Epithelial cell of proximal tubule (primary cell): ENCODE measurements around the gene GTPBP10. TPM values are rescaled to one million over a fixed set of nuclear protein-coding genes. Genes with fewer than 3 reads are reported as not detected.
A peak's percentile ranks its signal among the peaks of the same experiment; 100 is the strongest.

Experiments used
- DNase-seq: peaks from one replicate; pipeline ENCODE4 v3.0.0-alpha.2; 2011; ENCODE audit warnings: low read depth
- H3K4me3 ChIP-seq: 2 replicates; pipeline ENCODE4 v1.5.1; 2011; ENCODE audit warnings: low read depth, mild to moderate bottlenecking, low read length
- total RNA-seq: library from RNA; depleted of rRNA; stranded (reverse); fragments of >200 nt; gene quantifications from 2 replicates; pipeline ENCODE4 v1.2.3, GENCODE V29; 2015
- TF ChIP-seq, protein P1 (sequence below): conservative IDR thresholded peaks from 2 replicates; pipeline ENCODE4 v1.5.1; 2012; ENCODE audit warnings: low read depth, mild to moderate bottlenecking, low read length

The GTPBP10 gene
- total RNA-seq, 1 donor from 2014 or later: 20.8 TPM

GRCh38 chr7:90313907-90314306 is 32.6 kb upstream of the GTPBP10 start:
- DNase-seq: no peak
- no peak overlapping the region for H3K4me3 ChIP-seq
- TF ChIP-seq, protein P1, sequence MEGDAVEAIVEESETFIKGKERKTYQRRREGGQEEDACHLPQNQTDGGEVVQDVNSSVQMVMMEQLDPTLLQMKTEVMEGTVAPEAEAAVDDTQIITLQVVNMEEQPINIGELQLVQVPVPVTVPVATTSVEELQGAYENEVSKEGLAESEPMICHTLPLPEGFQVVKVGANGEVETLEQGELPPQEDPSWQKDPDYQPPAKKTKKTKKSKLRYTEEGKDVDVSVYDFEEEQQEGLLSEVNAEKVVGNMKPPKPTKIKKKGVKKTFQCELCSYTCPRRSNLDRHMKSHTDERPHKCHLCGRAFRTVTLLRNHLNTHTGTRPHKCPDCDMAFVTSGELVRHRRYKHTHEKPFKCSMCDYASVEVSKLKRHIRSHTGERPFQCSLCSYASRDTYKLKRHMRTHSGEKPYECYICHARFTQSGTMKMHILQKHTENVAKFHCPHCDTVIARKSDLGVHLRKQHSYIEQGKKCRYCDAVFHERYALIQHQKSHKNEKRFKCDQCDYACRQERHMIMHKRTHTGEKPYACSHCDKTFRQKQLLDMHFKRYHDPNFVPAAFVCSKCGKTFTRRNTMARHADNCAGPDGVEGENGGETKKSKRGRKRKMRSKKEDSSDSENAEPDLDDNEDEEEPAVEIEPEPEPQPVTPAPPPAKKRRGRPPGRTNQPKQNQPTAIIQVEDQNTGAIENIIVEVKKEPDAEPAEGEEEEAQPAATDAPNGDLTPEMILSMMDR: no peak

DNA sequence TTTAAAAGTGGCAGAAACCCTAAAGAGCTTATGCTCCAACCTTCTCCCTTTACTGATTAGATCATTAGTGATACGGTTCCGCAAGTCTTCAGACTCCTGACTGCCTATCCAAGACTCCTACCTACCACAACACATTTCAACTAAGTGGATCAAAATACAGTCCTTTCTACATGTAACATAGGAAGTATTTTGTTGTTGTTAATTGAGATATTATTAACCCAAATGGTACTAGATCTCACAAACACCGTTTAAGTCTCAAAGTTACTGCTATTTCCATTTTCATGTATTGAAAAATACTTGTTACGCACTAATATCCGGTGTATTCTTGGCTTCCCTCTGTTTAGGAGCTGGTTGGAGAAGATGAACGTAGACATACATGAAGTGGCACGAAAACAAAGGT is 26.5 kb upstream of the GTPBP10 start:
- TF ChIP-seq, protein P1: no peak
- H3K4me3 ChIP-seq: no peak overlapping the region
- DNase-seq: no peak

DNA sequence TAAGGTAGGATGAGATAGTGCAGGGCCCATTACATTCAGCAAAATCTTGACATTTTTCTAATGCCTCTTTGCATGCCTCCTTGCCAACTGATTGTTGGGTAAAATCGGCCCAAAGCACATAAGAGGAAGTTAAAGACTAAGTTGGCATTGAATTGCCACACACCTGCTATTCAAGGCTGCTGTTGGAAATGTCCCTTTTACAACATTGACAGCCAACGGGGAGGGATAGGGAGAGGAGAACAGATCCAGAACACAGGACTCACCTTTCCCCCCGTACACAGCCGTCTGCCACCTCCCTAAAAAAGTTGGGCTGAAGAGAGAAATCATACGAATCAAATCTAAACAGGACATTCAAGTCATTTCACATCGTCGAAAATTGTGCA is 26.1 kb upstream of the GTPBP10 start:
- TF ChIP-seq, protein P1: no peak
- no peak for DNase-seq
- peak overlapping the region; percentile 45 for H3K4me3 ChIP-seq

DNA sequence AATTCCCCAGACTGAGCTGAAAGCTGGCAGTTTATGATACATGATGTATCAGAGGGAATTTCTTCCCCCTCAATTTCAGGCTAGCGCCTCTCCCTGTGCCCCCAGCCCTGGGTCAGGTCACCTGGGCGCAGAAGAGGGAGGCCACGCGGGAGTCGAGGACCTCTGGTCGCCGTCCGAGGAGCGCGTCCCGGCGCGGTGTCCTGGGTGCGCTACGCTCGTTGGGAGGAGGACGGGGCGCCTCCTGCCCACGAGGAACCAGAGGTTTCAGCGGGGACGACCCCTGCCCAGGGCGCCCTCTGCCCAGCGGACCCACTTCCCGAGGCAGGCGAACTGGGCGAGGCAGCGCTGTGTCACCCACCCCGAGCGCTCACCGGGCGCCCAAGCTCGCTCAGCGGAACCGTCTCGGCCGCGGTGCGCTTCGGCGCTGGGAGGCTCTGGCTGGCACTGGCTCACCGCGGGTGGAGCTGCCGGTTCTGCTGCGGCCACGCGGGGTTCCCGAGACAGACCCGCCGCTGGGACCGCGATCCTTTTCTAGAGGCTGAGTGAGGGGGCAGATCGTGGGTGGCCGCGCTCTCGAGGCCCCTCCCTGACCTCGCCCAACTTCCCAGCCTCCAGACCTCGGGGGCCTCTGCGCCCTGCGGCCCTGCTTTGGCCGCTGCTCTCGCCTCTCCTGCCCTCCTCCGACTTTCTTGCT is 25.6 kb upstream of the GTPBP10 start, which contains the start of gene FAM237B:
FAM237B (minus strand) TSS at position 504 of the 694 bp plus-strand sequence. CDS start 1,556 bp downstream, outside the sequence.
- TF ChIP-seq, protein P1: no peak
- H3K4me3 ChIP-seq: peak within 1 kb of the TSS; percentile 45
- no peak for DNase-seq

- DNase-seq: no peak
- TF ChIP-seq, protein P1: no peak
- no peak overlapping the region for H3K4me3 ChIP-seq
Observed at GRCh38 chr7:90322837-90323236, 23.7 kb upstream of the GTPBP10 start.

DNA sequence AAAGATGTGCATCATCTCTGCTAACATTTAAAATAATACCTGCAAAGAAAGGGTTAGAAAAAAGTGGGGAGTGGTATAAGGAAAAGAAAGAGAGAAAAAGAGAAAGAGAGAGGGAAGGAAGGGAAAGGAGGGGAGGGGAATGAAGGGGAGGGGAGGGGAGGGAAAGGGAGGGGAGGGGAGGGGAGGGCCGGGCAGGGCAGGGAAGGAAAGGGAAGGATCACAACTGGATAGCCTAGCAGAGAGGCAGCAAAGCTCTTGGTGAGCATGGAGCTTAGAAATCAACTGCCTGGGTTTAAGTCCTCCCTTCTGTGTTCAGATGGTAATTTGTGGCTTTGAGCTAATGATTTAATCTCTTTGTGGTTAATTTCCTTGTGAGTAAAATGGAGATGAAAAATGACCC is 20.0 kb upstream of the GTPBP10 start:
- no peak for DNase-seq
- TF ChIP-seq, protein P1: no peak
- no peak overlapping the region for H3K4me3 ChIP-seq
